ENCODE results near the gene BAD.
A peak's percentile ranks its signal among the peaks of the same experiment; 100 is the strongest.

Gene BAD

DNA sequence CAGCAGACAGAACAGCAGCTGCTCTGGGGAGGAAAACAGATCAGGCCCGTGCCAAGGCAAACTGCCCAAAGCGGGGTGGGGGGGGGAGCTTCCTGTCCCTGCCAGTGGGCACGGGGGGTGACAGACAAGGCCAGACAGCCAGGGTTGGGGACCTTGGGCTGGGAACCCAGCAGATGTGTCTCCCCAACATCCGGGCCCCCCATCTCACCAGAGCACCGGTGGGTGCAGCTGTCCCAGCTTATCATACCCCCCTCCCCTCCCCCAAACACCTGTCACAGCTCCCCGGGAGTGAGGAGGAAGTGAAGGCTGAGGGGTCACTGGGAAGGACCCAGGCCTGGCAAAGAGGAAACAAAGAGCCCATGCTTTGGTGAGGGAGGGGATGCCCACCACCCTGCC is 39.1 kb downstream of the BAD start:
- Mint-ChIP-seq H3K27ac (no peak overlapping the region), H3K36me3 (ENCODE audit: low read depth) (no peaks in the 10 kb centered on the region), H3K27me3 (ENCODE audit: low read depth, poor library complexity) (peaks cover 3% of the 10 kb centered on the region), H3K9me3 (no peaks in the 10 kb centered on the region), H3K4me3 (peak overlapping the region; percentile 86), H3K4me1 (peaks cover 49% of the 10 kb centered on the region)
- TF ChIP-seq, protein P1, sequence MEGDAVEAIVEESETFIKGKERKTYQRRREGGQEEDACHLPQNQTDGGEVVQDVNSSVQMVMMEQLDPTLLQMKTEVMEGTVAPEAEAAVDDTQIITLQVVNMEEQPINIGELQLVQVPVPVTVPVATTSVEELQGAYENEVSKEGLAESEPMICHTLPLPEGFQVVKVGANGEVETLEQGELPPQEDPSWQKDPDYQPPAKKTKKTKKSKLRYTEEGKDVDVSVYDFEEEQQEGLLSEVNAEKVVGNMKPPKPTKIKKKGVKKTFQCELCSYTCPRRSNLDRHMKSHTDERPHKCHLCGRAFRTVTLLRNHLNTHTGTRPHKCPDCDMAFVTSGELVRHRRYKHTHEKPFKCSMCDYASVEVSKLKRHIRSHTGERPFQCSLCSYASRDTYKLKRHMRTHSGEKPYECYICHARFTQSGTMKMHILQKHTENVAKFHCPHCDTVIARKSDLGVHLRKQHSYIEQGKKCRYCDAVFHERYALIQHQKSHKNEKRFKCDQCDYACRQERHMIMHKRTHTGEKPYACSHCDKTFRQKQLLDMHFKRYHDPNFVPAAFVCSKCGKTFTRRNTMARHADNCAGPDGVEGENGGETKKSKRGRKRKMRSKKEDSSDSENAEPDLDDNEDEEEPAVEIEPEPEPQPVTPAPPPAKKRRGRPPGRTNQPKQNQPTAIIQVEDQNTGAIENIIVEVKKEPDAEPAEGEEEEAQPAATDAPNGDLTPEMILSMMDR (IDR thresholded peaks at IDR 0.05) = no peak
- DNase-seq = no peak

DNA sequence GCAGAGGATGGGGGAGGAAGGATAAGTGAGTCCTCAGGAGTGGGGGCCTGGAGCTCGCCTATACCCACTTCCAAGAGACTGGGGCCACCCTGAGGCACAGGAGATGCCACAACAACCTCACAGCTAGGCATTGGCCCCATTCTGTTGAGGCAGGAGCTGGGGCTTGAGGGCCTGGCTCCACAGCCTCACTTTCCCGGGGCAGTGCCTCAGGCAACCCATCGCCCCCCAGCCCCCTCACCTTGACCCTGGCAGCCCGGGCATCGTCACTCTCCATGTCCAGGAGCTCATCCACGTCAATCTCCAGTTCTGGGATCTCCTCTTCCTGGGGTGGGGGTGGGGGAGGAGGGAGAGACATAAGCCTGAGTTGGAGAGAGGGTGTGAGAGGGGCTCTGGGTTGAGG is 39.5 kb downstream of the BAD start:
- Mint-ChIP-seq H3K9me3 (no peaks in the 10 kb centered on the region), H3K36me3 (ENCODE audit: low read depth) (no peaks in the 10 kb centered on the region), H3K27me3 (ENCODE audit: low read depth, poor library complexity) (peaks cover 3% of the 10 kb centered on the region), H3K4me3 (peak overlapping the region; percentile 86), H3K27ac (no peak overlapping the region), H3K4me1 (peaks cover 51% of the 10 kb centered on the region)
- TF ChIP-seq, protein P1 (IDR thresholded peaks at IDR 0.05) = no peak
- no peak for DNase-seq

GRCh38 chr11:64244107-64244506 is 40.4 kb downstream of the BAD start:
- peak overlapping the region; percentile 87 for H3K4me3 Mint-ChIP-seq
- peak overlapping the region; percentile 45 for H3K27ac Mint-ChIP-seq
- H3K4me1 Mint-ChIP-seq = peaks cover 46% of the 10 kb centered on the region
- no peaks in the 10 kb centered on the region for H3K36me3 Mint-ChIP-seq (ENCODE audit: low read depth)
- TF ChIP-seq, protein P1 (IDR thresholded peaks at IDR 0.05) = no peak
- no peaks in the 10 kb centered on the region for H3K9me3 Mint-ChIP-seq
- no peak for DNase-seq
- peaks cover 3% of the 10 kb centered on the region for H3K27me3 Mint-ChIP-seq (ENCODE audit: low read depth, poor library complexity)

DNA sequence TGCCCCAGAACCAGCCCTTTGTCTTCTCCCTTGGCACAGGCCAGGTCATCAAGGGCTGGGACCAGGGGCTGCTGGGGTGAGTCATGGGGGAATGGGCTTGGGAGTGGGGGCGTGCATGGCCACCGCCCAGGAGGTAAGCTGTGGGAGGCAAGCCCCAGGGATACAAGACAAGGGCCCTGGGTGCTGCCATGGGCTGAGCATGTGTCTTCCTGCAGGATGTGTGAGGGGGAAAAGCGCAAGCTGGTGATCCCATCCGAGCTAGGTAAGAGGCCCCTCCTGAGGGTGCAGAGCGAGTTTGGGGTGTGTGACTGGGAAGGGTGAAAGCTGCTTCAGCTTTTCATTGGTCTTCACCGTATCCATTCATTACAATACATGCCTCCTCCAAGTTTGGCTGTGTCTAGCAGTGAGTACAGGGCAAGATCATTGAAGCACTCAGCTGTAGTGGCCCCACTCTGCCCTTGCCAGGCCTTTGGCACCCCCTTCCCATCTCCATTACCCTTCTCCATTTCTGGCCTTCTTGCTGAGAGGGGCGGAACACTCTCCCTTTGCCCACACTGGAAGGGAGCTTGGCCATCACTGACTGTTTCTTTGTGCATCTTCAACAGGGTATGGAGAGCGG is 41.1 kb downstream of the BAD start:
- TF ChIP-seq, protein P1 (IDR thresholded peaks at IDR 0.05) = no peak
- H3K9me3 Mint-ChIP-seq = no peaks in the 10 kb centered on the region
- peaks cover 3% of the 10 kb centered on the region for H3K27me3 Mint-ChIP-seq (ENCODE audit: low read depth, poor library complexity)
- peaks cover 38% of the 10 kb centered on the region for H3K4me1 Mint-ChIP-seq
- H3K36me3 Mint-ChIP-seq (ENCODE audit: low read depth) = peaks cover 6% of the 10 kb centered on the region
- peak overlapping the region; percentile 87 for H3K4me3 Mint-ChIP-seq
- peak overlapping the region; percentile 45 for H3K27ac Mint-ChIP-seq
- no peak for DNase-seq

DNA sequence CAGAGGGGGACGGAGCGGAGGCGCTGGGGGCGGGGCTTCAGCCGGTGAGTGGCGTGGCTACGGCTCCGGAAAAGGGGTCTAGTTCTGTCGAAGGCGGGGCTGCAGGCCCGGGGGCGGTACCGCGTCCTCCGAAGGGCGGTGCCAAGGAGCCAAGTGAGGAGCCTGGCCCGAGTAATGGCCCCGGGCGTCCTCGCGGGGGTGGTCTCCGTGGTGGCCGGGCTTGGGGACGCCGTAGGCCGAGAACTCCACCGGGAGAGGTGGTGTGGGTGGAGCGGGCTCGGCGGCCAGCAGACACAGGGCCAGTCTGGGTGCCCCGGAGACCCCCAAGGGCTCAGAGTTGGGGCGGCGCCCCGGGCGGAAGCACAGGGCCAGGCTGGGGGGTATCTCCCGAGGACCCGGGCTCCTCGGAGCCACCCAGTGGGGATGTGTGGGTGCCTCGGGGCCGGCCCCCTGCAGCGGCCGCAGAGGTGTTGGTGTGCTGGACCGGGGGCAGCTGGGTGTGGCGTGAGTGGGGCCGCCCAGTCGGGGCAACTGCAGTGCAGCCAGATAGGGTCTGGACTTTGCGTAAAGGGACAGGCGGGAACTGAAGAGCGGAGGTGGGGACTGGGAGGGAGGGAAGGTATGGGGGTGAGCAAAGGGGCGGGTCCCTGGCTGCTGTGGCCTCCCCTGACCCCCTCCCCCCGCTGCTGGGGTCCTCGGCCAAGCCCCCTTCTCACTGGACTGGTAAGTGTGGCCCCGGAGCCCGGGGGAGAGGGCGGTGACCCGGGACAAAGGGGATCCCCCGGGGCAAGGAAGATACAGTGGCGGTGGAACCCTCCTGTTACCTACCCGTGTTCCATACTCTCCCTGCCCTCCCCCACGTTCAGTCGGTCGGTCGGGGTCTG is 42.7 kb downstream of the BAD start:
- H3K9me3 Mint-ChIP-seq = no peaks in the 10 kb centered on the region
- H3K36me3 Mint-ChIP-seq (ENCODE audit: low read depth) = peaks cover 8% of the 10 kb centered on the region
- H3K4me1 Mint-ChIP-seq = peaks cover 30% of the 10 kb centered on the region
- peak overlapping the region; percentile 97 for H3K27ac Mint-ChIP-seq
- peak; percentile 60 for DNase-seq
- H3K27me3 Mint-ChIP-seq (ENCODE audit: low read depth, poor library complexity) = no peaks in the 10 kb centered on the region
- TF ChIP-seq, protein P1 (IDR thresholded peaks at IDR 0.05) = no peak
- peak overlapping the region; percentile 87 for H3K4me3 Mint-ChIP-seq

DNA sequence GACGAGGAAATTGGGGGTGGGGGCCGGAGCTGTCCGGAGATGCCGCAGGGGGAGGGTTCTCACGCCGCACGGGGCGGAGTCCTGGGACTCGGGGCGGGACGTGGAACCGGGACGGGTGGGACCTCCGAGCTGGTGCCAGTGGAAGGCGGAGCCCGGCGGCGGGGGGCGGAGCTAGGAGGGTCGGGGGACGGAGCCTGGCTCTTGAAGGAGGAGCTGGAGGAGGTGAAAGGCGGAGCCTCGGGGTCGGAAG is 43.3 kb downstream of the BAD start:
- peak; percentile 100 for DNase-seq
- no peaks in the 10 kb centered on the region for H3K27me3 Mint-ChIP-seq (ENCODE audit: low read depth, poor library complexity)
- TF ChIP-seq, protein P1 (IDR thresholded peaks at IDR 0.05) = no peak

More for the DNA sequence above, 43.3 kb downstream of the BAD start:
- no peaks in the 10 kb centered on the region for H3K9me3 Mint-ChIP-seq
- H3K4me1 Mint-ChIP-seq = peaks cover 30% of the 10 kb centered on the region
- H3K4me3 Mint-ChIP-seq = peak overlapping the region; percentile 87
- peaks cover 8% of the 10 kb centered on the region for H3K36me3 Mint-ChIP-seq (ENCODE audit: low read depth)
- peak overlapping the region; percentile 97 for H3K27ac Mint-ChIP-seq

Data from nephron progenitor cell (in vitro differentiated cells).